ENCODE results near the gene GPR65. TPM values are rescaled to one million over a fixed set of nuclear protein-coding genes. Genes with fewer than 3 reads are reported as not detected.
A peak's percentile ranks its signal among the peaks of the same experiment; 100 is the strongest.

Gene GPR65
- total and polyA plus RNA-seq, 4 donors: 2.1 to 8.1 (median 4.0) TPM

DNA sequence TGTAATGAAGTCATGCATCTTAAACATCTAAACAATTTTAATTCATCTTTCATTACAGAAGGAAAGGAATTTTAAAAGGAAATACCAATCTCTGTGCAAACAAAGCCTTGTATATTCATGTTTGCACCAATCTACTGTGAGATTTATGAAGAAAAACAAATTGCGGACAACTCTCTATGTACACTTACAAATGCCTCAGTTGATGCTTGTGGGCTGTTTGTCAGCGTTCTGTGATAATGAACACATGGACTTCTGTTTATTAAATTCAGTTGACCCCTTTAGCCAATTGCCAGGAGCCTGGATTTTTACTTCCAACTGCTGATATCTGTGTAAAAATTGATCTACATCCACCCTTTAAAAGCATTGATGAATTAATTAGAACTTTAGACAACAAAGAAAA is 5.4 kb downstream of the GPR65 start:
- Histone ChIP-seq H3K4me1 (ENCODE audit: control insufficient read depth in 5 of 5, insufficient read depth in 5 of 5, low read length in 5 of 5) (peaks cover 0 to 38% (median 0%) of the 10 kb centered on the region in 5 donors), H3K9ac (ENCODE audit: insufficient read depth in 1 of 2, low read length in 2 of 2) (no peak overlapping the region), H3K9me3 (ENCODE audit: control insufficient read depth in 4 of 4, insufficient read depth in 3 of 4, low read length in 3 of 4) (no peaks in the 10 kb centered on the region), H3K27ac (ENCODE audit: low read depth in 1 of 2, low read length in 1 of 2) (no peak overlapping the region), H3K27me3 (ENCODE audit: control insufficient read depth in 3 of 3, insufficient read depth in 3 of 3, low read length in 2 of 3) (no peaks in the 10 kb centered on the region), H3K36me3 (ENCODE audit: control insufficient read depth in 4 of 4, insufficient read depth in 4 of 4, low read length in 4 of 4) (no peaks in the 10 kb centered on the region), H3K4me3 (no peak overlapping the region)
- WGBS, 2 donors: 57 to 59% methylated on average over 2 of the region's 2 CpGs
- TF ChIP-seq, protein P1, sequence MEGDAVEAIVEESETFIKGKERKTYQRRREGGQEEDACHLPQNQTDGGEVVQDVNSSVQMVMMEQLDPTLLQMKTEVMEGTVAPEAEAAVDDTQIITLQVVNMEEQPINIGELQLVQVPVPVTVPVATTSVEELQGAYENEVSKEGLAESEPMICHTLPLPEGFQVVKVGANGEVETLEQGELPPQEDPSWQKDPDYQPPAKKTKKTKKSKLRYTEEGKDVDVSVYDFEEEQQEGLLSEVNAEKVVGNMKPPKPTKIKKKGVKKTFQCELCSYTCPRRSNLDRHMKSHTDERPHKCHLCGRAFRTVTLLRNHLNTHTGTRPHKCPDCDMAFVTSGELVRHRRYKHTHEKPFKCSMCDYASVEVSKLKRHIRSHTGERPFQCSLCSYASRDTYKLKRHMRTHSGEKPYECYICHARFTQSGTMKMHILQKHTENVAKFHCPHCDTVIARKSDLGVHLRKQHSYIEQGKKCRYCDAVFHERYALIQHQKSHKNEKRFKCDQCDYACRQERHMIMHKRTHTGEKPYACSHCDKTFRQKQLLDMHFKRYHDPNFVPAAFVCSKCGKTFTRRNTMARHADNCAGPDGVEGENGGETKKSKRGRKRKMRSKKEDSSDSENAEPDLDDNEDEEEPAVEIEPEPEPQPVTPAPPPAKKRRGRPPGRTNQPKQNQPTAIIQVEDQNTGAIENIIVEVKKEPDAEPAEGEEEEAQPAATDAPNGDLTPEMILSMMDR (IDR thresholded peaks at IDR 0.05; ENCODE audit: control extremely low read depth, extremely low read depth): no peak
- peak in 2 of 3 donors; percentile 49 to 62 for DNase-seq
- ATAC-seq (ENCODE audit: insufficient read depth, low FRiP score): no peak

DNA sequence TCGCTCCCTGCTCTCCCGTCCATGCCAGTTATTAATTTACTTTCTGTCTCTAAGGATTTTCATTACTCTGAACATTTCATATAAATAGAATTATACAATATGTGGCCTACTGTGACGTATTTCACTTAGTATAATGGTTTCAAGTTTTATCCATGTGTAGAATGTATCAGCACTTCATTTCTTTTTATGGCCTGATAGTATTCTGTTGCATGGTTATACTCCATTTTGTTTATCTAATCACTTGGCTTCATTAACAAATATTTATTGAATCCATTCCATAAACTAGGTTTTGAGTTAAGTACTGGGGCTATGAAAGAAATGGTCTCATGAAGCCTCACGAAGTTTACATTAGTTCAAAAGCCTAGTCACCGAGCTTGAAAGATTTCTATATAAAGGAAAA is 7.6 kb downstream of the GPR65 start:
- WGBS, 2 donors: 76 to 82% methylated on average over 5 of the region's 5 CpGs
- H3K36me3 ChIP-seq (ENCODE audit: control insufficient read depth in 4 of 4, insufficient read depth in 4 of 4, low read length in 4 of 4): no peaks in the 10 kb centered on the region
- H3K27ac ChIP-seq (ENCODE audit: low read depth in 1 of 2, low read length in 1 of 2): no peak overlapping the region
- no peak for ATAC-seq (ENCODE audit: insufficient read depth, low FRiP score)
- TF ChIP-seq, protein P1 (IDR thresholded peaks at IDR 0.05; ENCODE audit: control extremely low read depth, extremely low read depth): no peak
- H3K9ac ChIP-seq (ENCODE audit: insufficient read depth in 1 of 2, low read length in 2 of 2): no peak overlapping the region
- no peaks in the 10 kb centered on the region for H3K27me3 ChIP-seq (ENCODE audit: control insufficient read depth in 3 of 3, insufficient read depth in 3 of 3, low read length in 2 of 3)
- DNase-seq: peak in 2 of 3 donors; percentile 88 to 92
- H3K9me3 ChIP-seq (ENCODE audit: control insufficient read depth in 4 of 4, insufficient read depth in 3 of 4, low read length in 3 of 4): no peaks in the 10 kb centered on the region
- H3K4me1 ChIP-seq (ENCODE audit: control insufficient read depth in 5 of 5, insufficient read depth in 5 of 5, low read length in 5 of 5): peaks cover 0 to 38% (median 0%) of the 10 kb centered on the region in 5 donors
- H3K4me3 ChIP-seq: no peak overlapping the region

DNA sequence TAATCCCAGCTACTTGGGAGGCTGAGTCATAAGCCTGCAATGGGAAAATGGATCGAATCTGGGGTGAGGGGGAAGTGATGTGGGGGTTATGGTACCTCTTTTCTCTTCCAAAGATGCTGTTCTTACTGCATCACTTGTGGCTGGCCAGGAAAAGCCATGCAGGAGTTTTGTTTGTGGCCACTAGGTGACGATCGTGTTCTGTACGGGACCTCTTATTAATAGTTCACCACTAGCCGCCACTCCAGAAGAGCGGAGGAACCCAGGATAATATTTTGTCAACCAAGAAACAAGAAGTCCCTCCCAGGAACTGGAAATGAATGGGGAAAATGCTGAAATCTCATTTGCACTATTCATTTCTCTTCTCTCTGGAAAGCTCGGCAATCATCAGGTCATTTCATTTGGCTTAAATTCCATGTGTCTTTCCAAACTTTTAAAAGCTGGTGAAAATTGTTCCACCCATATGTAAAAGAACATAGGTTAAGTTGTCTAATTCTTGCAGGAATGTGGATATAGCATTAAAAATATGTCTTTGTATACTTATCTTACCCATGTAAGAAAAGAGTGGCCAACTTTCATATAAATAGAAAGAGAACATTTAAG is 8.9 kb downstream of the GPR65 start:
- Histone ChIP-seq H3K4me3 (no peak overlapping the region), H3K27me3 (ENCODE audit: control insufficient read depth in 3 of 3, insufficient read depth in 3 of 3, low read length in 2 of 3) (no peaks in the 10 kb centered on the region), H3K4me1 (ENCODE audit: control insufficient read depth in 5 of 5, insufficient read depth in 5 of 5, low read length in 5 of 5) (peaks cover 0 to 38% (median 0%) of the 10 kb centered on the region in 5 donors), H3K36me3 (ENCODE audit: control insufficient read depth in 4 of 4, insufficient read depth in 4 of 4, low read length in 4 of 4) (no peaks in the 10 kb centered on the region), H3K27ac (ENCODE audit: low read depth in 1 of 2, low read length in 1 of 2) (no peak overlapping the region), H3K9me3 (ENCODE audit: control insufficient read depth in 4 of 4, insufficient read depth in 3 of 4, low read length in 3 of 4) (no peaks in the 10 kb centered on the region), H3K9ac (ENCODE audit: insufficient read depth in 1 of 2, low read length in 2 of 2) (no peak overlapping the region)
- whole genome bisulfite sequencing, 2 donors: 3 to 10% methylated on average over 7 of the region's 7 CpGs
- TF ChIP-seq, protein P1 (IDR thresholded peaks at IDR 0.05; ENCODE audit: control extremely low read depth, extremely low read depth): peak; percentile 79
- ATAC-seq (ENCODE audit: insufficient read depth, low FRiP score) (peak; percentile 92), DNase-seq (peak; percentile 79 to 89 (median 87))

DNA sequence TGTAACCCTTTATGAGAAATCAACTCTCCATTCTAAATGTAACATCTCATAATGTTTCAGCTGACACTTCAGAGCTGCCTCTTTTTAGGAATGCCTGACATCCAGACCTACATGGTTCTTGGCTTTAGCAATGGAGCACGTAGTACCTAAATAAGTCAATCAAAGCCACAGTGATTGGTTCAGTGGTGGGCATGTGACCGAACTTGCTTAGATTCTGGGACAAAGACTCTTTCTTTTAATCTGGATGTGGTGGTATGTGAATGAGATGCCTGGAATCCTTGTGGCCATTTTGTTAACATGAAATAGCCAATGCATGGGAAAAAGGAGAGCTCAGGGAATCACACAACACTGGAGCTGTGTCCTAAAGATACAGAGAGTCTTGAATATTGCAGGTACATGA is 11.8 kb downstream of the GPR65 start:
- no peak overlapping the region for H3K4me3 ChIP-seq
- no peaks in the 10 kb centered on the region for H3K27me3 ChIP-seq (ENCODE audit: control insufficient read depth in 3 of 3, insufficient read depth in 3 of 3, low read length in 2 of 3)
- DNase-seq (no peak), ATAC-seq (ENCODE audit: insufficient read depth, low FRiP score) (no peak)
- 95 to 97% methylated on average over 2 of the region's 2 CpGs for WGBS, 2 donors
- no peaks in the 10 kb centered on the region for H3K9me3 ChIP-seq (ENCODE audit: control insufficient read depth in 4 of 4, insufficient read depth in 3 of 4, low read length in 3 of 4)
- no peak overlapping the region for H3K9ac ChIP-seq (ENCODE audit: insufficient read depth in 1 of 2, low read length in 2 of 2)
- H3K4me1 ChIP-seq (ENCODE audit: control insufficient read depth in 5 of 5, insufficient read depth in 5 of 5, low read length in 5 of 5): peaks cover 0 to 24% (median 0%) of the 10 kb centered on the region in 5 donors
- no peaks in the 10 kb centered on the region for H3K36me3 ChIP-seq (ENCODE audit: control insufficient read depth in 4 of 4, insufficient read depth in 4 of 4, low read length in 4 of 4)
- TF ChIP-seq, protein P1 (IDR thresholded peaks at IDR 0.05; ENCODE audit: control extremely low read depth, extremely low read depth): no peak
- no peak overlapping the region for H3K27ac ChIP-seq (ENCODE audit: low read depth in 1 of 2, low read length in 1 of 2)

Measured in lung (tissue), 12 donors.